ENCODE results near the gene SAMD5. TPM values are rescaled to one million over a fixed set of nuclear protein-coding genes. Genes with fewer than 3 reads are reported as not detected.
A peak's percentile ranks its signal among the peaks of the same experiment; 100 is the strongest.

The SAMD5 gene
- total RNA-seq, 1 experiment from 2014 or later, result 1.9 TPM

DNA sequence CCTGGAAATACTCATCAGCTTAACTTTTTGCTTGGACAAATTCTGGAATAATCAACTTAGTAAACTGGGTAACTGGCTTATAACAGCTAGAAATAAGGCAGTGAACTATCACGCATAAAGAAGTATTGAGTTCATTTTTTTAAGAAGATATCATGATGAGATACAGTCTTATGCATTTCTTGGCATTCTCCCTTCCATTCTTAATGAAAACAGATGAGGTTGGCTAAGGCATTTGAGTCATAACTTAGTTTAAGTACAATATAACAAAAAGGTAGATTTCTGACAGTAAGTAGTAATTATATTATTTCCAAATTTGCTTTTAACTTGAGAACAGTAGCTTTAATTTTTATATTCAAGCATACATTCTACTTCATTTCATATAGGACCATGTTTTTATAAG lies 56.1 kb downstream of the SAMD5 start:
- DNase-seq (ENCODE audit: low read depth), result no peak

DNA sequence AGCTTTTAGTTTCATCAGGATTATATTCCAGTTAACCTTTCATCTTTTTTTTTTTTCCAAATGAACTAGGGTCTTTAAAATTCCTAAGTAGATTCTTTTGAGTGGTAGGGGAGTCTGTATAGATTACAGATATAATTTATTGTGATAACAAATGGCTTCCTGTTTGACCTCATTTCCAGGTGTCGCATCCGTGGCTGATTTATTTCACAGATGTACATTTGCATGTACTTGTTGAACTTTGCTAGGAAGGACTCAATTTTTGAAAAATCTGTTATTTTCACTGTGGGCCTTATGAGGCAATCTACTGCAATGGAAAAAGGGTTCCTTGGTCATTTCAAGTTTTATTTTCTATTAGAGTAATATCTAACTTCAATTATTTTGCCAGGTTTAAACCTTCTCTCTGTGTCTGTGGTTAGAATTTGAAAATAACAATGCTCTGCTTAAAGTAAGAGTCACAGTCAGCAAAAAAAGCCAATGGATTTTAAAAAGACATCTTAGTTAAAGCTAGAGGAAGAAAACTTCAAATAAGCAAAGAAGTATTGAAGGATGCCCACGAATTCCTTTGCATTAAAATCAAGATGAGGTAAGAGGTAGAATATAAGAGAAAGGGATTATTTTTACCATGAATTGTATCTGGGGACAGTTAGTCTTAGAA lies 57.9 kb downstream of the SAMD5 start:
- no peak for DNase-seq (ENCODE audit: low read depth)

DNA sequence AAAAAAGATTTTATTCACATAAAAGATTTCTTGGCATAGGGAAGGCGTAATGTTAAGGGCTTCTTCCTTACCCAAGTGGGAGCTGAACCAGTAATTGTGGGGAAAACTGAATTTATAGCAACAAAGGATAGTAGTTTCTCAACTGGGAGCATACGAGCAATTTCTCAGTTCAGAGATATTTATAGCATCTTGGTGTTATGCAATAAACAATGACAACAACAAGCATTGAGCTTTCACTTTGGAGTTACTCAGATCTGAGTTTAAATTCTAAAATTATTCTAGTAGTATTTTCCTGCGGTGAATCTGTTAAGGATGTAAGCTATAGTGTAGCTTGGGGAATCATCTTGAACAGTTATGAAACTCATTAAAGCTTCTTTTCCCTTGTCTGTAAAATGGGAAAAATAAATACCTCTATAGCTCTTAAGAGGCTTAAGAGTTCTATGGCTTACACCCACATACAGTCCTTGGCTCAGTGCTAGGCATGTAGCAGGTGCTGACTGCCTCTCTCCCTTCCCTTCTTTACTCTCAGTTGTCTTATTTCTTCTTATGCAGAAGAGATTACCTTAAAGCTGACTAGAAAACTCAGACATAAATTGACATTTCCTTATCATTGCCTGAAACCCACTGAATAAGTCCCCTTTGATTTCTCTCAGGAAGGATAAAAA lies 58.8 kb downstream of the SAMD5 start:
- no peak for DNase-seq (ENCODE audit: low read depth)

DNA sequence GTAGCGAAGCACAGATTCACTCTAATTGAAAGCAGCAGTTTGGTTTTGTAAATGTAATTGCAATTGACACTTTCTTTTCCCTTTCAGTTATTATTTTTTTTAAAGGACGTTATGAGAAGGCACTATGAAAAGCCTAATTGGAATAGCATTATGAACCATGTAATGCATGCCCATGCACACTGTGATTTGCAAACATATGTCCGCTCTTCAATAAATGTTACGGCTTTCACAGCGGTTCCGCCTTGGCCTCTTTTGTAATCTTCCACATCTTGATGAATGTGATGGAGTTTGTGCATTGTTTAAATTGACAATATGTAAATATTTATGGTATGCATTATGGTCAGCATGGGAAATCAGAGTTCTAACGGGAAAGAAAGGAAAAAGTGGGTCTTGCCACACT lies 61.3 kb downstream of the SAMD5 start:
- DNase-seq (ENCODE audit: low read depth), result no peak

DNA sequence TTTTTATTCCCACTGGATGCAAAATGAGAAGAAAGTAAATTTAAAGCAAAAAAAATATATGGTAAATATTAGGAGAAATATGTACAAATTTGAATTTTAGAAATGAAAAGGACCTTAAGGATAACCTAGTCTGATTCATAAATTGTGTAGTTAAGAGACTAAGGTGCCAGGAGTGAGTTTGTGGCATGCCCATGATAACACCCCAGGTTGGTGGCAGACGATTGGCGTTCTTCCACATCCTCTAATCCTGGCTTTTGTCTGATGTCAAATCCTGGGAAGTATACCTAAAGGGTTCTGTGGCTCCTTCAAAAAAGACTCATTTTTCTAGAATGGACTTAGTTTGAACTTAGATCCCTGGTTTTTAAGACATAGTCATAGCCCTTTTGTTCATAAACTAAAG lies 62.2 kb downstream of the SAMD5 start:
- DNase-seq (ENCODE audit: low read depth), result no peak

DNA sequence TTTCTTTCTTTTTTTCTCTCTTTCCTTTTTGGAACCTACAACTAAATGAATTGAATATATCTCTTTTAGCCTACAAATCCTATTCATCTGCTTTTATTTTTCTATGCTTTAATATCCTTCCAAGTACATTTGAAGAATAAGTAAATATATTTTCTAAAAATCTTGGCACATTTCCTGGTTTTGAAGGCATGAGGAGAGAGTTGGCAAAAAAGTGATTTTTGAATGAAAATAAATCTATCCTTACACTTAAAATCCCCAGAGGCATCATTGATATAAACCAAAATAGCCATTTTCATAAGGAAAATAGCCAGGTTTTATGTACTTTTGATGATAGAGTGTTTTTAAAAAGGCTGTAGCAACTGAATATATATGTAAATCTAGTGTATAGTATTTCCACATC lies 69.0 kb downstream of the SAMD5 start:
- DNase-seq (ENCODE audit: low read depth), result no peak

DNA sequence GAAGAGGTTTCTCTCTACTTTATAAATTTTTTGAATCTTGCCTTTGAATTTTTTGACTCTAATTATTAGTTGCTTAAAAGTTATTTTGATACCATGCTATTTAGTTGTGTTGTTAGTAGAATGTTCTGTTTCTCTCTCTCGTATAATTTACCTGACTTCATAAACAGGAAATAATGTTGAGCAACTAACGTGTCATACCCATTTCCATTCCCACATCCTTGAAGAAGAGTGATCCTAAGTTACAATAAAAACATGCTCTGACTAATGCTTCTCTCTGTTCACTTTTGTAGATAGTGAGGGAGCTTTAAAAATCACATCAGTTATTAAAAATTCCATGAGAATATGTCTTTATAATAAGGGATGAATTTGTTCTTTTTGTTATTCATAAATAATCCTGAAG lies 69.7 kb downstream of the SAMD5 start:
- DNase-seq (ENCODE audit: low read depth), result peak; percentile 51

DNA sequence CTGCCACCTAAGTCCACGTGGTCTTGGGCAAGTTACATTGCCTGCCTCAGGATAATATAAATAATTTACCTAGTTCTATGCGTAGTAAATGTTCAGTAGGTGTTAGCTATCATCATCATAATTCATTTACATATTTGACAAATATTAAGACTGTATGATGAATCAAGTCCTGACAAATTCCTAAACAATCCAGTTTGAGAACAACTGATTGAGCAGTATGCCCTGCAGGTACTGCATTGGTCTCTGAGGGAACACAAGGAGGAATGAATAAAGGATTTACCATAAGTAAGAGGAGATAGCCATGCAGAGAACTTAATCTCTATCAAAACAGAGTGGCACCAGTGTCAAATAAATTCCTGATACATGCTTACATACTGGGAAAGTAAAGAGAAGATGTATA lies 70.4 kb downstream of the SAMD5 start:
- no peak for DNase-seq (ENCODE audit: low read depth)

DNA sequence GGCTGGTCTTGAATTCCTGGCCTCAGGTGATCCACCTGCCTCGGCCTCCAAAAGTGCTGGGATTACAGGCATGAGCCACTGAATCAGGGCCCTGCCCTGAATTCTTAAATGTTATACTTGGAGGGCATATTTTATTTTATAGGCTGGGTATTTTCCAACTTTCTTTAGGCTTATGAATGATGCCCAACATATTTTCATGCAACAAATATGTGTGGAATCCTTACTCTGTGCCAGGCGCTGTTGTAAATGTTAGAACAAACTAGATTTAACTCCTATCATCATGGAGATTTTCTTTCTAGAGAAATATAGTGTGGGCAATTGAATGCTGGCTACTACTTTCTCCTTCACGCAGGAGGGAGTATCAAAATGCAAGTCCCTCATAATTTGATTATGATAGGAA lies 71.2 kb downstream of the SAMD5 start:
- DNase-seq (ENCODE audit: low read depth), result no peak

DNA sequence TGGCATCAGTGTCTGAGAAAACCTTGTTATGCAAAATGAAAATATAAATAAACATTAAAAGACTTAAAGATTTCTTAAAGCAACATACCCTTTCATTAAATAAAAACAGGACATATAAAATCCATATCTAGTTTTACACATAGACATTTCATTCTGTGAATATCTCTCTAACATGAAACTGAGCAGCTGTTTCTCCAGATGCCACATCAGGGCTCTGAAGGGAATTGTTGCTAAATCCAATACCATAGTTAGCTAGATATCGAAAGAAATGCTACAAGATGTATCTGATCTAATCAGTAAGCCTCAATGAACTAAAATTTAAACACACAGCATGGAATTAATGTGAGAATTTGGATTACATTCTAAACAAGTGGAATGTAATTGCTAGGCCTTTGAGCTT lies 74.5 kb downstream of the SAMD5 start:
- no peak for DNase-seq (ENCODE audit: low read depth)

DNA sequence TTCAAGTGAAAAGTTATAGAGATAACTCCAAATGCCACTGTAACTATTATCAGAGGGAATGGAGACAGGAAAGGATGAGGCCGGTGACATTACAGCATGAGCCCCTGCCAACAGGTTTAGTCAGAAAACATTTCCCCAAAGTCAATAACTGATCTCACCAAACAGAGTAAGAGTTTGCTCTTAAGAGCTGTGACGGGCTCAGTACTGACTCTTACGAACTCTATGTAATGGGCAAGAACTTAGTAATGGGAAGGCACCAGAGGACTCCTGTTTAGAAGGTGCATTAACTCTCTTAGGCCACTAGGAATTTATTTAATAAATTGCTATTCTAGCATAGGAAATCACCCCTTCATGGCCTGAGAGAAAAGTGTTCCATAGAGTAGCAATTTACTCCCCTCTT lies 76.8 kb downstream of the SAMD5 start:
- no peak for DNase-seq (ENCODE audit: low read depth)

DNA sequence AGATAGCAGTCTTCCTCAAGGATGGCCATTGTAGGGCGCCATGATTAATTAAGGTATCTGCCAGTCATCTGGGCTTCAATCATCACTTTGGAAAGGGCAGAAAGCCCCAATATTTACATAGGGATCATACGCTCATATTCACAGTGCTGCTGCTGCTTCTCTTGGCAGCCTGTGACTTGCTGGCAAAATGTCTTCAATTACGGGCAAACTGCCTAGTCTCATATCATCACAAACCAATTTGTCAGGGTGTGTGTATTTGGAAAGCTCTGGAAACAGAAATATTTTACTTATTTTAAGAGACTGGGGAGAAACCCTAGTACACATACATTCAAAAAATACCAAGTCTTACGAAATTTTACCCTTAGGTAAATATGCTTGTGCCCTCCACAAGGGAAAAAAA lies 77.6 kb downstream of the SAMD5 start:
- no peak for DNase-seq (ENCODE audit: low read depth)

DNA sequence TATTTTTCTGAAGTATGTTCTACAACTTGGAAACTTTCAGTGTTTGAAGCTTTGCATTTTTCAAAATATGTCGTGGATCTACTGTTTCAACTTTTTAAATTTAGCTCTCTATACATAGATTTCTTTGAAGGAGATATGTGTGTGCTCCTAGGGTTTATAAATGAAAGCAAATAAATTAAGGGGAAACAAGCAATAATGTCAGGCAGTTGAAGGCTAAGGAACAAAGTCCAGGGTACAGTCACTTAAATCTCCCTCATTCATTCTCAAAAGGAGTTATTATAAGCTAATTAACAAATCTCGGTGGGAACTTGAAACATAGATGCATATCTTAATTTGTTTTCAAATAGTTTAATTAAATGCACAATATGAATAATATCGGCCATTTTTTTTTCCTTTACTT lies 79.4 kb downstream of the SAMD5 start:
- DNase-seq (ENCODE audit: low read depth), result no peak

DNA sequence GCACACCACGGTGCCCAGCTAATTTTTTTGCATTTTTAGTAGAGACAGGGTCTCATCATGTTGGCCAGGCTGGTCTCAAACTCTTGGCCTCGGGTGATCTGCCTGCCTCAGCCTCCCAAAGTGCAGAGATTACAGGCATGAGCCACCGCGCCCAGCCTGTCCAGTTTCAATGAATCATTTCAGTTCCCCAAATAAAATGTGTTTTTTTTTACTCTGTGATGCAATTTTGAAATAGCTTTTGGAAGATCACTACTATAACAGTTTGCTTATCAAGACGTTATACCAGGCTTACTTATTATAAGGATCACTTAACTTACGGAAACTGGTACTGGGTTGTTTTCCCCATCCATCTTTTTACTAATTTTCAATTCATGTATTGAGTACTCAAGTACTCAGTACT lies 80.0 kb downstream of the SAMD5 start:
- no peak for DNase-seq (ENCODE audit: low read depth)

DNA sequence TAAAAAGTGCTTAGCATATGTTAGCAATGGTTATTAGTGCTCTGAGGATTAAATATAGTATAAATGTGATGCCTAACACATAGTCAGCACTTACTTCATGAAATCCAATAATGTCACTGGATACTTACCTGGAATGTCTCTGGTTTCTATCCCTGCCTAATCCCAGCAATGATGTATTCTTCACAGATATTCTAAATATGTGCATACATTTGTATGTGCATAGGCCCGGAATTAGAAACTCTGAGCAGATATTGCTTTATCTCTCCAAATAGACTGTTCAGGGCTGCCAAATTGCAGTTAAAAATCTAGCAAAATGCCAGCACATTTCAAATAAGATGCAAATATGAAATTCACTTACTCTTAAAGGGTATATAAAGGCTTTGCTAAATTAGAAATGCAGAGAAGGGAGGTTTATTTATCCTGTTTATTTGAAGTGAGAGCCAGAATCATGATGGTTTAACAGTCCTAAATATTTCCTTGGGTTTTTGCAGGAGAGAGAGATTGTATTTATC lies 81.3 kb downstream of the SAMD5 start:
- DNase-seq (ENCODE audit: low read depth), result no peak

DNA sequence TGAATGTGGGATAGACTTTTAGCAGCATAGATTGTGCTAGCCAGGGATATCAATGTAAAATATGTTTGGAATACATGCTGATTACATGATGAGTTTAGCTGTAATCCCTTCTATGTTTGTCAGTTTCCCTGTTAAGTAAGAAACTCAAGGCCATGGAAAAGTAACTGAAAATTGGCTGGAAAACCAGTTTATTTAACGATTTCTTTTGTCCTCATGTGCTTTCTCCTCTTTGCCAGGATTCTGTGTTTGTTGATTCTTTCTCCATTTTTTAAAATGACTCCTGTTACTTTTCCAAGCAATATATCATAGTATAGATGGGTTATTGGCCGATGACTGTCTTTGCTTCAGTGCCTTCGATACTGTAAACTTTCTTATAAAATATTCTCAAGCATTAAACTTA lies 87.5 kb downstream of the SAMD5 start:
- no peak for DNase-seq (ENCODE audit: low read depth)

DNA sequence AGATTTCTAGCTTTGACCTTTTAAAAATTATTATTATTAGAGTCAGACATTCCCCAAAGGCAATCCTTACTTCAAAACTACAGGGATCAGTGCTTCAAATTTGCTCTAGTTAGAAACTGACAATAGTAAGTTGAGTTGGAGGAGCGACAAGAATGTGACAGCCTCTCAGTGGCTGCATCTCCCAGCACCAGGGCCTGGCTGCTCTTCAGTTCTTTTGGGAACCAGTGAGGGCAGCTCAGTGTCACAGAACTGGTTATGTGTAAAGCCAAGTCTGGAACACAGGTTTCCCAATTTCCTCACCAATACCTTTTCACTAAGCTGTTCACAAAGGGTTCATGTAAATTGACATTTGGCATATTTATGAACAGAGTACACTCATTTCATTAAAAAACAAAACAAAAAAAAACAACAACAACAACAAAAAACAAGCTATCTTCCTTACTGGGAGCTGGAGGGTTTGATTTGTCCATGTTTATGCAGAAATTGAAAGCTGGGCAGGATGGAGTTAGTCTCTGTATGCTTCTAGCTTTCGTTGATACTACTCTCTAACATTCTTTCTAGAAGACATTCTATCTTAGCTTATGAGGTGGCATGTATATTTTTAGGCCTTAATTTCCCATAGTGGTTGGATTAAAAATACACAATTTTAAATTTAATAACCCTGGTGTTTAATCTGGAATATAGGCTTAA lies 95.0 kb downstream of the SAMD5 start:
- DNase-seq (ENCODE audit: low read depth), result no peak

DNA sequence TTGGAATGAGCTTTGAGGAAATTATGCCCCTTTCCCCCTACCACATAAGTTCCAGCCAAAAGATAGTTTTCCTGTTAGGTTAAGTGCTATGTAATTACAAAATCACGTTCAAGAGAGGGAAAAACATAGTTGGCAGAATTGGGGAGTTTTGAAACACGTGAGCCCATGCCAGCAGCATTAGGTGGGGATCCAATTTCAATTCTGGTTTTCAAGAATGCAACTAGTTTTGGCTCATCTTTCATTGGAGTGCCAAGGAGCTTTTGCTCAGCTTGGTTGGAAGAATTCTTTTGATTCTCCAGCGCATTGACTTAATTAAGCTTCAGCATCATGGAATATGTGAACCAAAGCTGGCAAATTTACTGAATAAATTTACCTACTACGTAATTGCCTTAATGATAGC lies 95.9 kb downstream of the SAMD5 start:
- DNase-seq (ENCODE audit: low read depth), result peak; percentile 15

DNA sequence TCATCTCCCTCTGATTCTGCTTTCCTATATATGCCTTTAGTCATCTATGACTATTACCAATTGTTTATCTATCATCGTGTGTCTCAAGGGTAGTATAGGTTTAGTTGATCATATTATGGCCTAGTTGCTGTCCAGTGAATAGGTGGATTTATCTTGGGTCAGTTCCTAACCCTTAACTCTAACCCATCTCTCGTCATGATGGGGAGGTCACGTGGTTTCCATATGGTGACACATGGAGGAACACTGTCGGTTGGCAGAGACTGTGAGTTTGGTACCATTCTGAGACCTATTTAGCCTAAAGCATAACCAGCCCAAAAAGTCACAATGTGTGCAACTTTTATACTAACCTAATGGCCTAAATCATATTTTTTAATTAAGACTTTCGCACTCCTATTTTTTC lies 103.5 kb downstream of the SAMD5 start:
- DNase-seq (ENCODE audit: low read depth), result no peak

DNA sequence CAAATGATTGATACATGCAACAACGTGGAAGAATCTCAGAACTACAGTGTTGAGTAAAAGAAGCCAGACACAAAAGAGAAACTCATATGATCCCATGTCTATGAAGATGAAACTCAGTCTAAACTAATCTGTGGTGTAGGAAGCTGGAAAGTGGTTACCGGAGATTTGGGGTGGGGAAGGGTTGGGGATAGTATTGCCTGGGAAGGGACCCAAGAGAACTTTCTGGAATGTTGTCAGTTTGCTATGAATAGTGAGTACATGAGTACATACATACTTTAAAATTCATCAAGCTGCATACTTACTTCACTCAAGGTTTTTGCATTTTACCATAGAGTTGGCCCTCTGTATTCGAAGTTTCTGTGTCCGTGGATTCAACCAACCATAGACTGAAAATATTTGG lies 106.0 kb downstream of the SAMD5 start:
- DNase-seq (ENCODE audit: low read depth), result no peak

DNA sequence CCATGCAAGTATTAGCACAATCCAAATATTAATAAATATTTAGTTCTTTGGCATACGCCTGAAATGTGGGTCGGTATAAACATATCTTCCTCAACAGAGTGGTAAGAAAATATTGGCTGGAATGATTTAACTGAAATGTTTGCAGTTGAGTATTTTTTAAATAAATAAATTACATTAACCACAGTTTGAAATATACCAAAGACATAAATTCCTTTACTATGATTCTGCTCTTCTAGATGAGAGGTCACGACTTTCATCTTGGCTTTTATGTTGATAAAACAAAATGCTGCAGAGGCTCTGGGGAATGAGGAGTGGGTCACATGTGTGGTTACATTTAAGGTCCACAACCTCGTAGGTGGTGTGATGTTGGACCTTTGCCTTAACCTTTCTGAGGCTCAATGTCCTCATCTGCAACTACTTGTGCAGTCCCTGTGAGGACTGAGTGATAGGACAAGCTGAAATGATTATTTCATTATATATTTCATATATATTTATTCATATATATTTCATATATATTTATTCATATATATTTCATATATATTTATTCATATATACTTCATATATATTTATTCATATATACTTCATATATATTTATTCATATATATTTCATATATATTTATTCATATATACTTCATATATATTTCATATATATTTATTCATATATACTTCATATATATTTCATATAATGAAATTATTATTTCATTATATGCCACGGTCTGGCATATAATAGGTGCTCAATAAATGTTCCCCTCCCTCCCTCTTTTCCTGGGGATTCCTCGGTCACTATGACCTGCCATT lies 107.4 kb downstream of the SAMD5 start:
- DNase-seq (ENCODE audit: low read depth), result no peak

DNA sequence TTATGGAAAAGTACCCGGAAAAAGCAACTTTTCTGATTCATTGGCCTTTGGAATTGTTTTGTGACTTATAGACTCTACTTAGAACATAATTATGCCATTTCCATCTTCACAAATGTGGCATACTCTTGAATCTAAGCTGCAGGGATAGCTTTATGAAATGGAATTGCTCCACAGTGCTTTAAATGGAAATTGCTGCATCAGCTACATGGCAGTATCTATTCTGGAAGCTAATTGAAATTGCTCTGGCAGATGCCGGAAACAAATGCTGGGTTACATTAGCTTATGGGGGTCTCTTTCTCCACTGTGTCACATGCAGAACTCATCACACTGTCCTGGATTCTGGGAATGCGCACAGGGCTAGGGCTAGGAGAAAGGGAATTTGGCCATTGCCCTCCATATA lies 108.9 kb downstream of the SAMD5 start:
- no peak for DNase-seq (ENCODE audit: low read depth)
